ENCODE measurements around the gene RGS19.
A peak's percentile ranks its signal among the peaks of the same experiment; 100 is the strongest.

Gene RGS19

DNA sequence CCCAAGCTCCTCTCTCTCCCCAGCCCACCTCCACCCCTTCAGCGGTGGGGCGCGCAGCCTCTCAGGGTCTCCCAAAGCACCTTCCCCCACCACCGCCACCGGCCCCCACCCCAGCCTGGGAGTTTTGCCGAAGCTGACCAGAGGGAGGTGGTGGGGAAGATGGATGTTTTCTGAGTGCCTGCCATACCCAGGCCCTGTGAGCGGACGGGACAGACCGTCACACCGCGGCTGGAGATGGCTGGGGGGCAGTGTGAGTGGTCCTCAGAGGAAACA is 37.6 kb downstream of the RGS19 start:
- Histone ChIP-seq H3K27me3 (ENCODE audit: insufficient read depth, low read depth) (peaks cover 85% of the 10 kb centered on the region), H3K4me2 (peak overlapping the region; percentile 68; the same call in 1 of the 2 replicates), H3K4me1 (ENCODE audit: low read depth, poor library complexity, severe bottlenecking) (peaks cover 20% of the 10 kb centered on the region), H3K4me3 (IDR thresholded peaks at IDR 0.05; ENCODE audit: insufficient read depth, low read depth, low read length) (no peak overlapping the region), H3K27ac (no peak overlapping the region), H4K20me1 (ENCODE audit: insufficient read depth) (no peaks in the 10 kb centered on the region), H2AFZ (ENCODE audit: low read depth) (no peak overlapping the region), H3K9ac (no peak overlapping the region), H3K79me2 (ENCODE audit: insufficient read depth, low read depth) (no peaks in the 10 kb centered on the region), H3K36me3 (ENCODE audit: insufficient read depth) (no peaks in the 10 kb centered on the region)
- TF ChIP-seq, protein P1, sequence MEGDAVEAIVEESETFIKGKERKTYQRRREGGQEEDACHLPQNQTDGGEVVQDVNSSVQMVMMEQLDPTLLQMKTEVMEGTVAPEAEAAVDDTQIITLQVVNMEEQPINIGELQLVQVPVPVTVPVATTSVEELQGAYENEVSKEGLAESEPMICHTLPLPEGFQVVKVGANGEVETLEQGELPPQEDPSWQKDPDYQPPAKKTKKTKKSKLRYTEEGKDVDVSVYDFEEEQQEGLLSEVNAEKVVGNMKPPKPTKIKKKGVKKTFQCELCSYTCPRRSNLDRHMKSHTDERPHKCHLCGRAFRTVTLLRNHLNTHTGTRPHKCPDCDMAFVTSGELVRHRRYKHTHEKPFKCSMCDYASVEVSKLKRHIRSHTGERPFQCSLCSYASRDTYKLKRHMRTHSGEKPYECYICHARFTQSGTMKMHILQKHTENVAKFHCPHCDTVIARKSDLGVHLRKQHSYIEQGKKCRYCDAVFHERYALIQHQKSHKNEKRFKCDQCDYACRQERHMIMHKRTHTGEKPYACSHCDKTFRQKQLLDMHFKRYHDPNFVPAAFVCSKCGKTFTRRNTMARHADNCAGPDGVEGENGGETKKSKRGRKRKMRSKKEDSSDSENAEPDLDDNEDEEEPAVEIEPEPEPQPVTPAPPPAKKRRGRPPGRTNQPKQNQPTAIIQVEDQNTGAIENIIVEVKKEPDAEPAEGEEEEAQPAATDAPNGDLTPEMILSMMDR (conservative IDR thresholded peaks at IDR 0.05; ENCODE audit: low read depth, low read length): no peak

DNA sequence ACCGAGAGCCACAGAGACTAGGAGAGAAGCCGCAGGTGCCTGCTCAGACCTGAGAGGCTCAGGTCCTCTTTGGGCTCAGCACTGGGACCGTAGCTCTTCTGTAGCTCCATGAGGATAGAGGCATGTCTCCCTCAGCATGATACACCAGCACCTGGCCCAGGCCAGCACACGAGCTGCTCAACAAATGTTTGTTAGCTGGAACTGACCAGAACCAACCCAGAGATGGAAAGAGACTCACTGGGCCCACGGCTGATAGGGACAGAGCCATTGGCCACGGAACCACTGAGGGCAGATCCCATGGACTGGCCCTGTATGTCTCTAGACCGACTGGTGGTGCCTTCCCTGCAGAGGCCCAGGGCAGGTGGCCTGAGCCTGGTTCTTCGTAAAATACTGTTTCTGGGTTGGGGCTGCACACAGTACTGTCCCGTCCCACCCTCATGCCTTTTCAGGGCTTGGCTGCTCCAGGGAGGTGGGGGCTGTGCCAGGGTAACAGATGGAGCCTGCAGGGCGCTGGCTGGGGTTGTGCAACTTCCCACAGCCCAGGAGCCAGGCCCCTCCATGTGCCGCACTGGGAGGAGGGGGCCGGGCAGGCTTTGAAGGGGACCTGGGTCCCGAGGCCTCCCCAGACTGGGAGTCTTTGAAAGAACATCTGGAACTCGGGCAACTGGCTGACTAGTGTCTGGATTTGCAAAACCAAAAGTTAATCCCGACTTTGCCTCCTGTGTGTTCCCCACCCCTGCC is 38.1 kb downstream of the RGS19 start:
- H3K27me3 ChIP-seq (ENCODE audit: insufficient read depth, low read depth): peaks cover 83% of the 10 kb centered on the region
- no peaks in the 10 kb centered on the region for H4K20me1 ChIP-seq (ENCODE audit: insufficient read depth)
- H3K27ac ChIP-seq: no peak overlapping the region
- no peak overlapping the region for H3K4me2 ChIP-seq
- no peaks in the 10 kb centered on the region for H3K79me2 ChIP-seq (ENCODE audit: insufficient read depth, low read depth)
- H3K36me3 ChIP-seq (ENCODE audit: insufficient read depth): no peaks in the 10 kb centered on the region
- H2AFZ ChIP-seq (ENCODE audit: low read depth): no peak overlapping the region
- TF ChIP-seq, protein P1 (conservative IDR thresholded peaks at IDR 0.05; ENCODE audit: low read depth, low read length): no peak
- peaks cover 24% of the 10 kb centered on the region for H3K4me1 ChIP-seq (ENCODE audit: low read depth, poor library complexity, severe bottlenecking)
- no peak overlapping the region for H3K9ac ChIP-seq
- no peak overlapping the region for H3K4me3 ChIP-seq (IDR thresholded peaks at IDR 0.05; ENCODE audit: insufficient read depth, low read depth, low read length)

DNA sequence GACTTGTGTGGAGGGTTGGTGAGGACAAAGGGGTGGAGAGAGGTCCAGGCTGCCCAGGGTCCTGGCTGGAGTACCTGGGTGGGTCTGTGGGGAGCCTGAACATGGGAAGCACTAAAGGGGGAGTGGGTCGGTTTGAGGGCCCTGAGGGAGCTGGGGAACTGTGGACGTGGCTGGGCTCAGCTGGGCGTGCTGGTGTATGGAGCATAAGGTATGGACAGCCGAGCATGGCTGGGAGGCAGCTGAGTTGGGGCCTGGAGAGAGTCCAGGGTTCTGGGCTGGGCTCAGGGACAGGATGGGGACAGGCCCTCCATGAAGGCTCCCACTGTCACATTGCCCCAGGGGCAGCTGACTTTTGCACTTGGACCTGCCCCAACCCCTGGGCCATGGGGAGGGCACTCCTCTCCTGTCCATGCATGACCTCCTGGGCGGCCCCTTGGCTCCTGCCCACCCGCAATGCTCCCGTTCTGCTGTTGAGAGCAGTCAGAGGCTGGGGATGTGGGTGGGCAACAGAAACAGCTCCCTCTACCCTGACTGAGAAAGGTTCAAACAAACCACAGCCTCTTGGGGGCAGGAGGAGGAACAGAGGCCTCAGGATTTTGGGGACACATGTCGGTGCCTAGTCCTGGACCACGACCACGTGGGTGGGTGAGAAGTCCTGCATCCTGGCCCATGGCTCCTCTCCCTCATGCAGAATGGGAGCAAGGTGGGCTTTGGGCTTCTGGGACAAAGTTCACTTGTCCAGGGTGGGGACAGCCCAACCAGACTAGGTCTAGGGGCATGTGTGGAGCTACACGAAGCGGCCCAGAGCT is 38.9 kb downstream of the RGS19 start:
- H3K27ac ChIP-seq: no peak overlapping the region
- H3K4me3 ChIP-seq (IDR thresholded peaks at IDR 0.05; ENCODE audit: insufficient read depth, low read depth, low read length): no peak overlapping the region
- no peaks in the 10 kb centered on the region for H3K36me3 ChIP-seq (ENCODE audit: insufficient read depth)
- H3K9ac ChIP-seq: no peak overlapping the region
- no peaks in the 10 kb centered on the region for H4K20me1 ChIP-seq (ENCODE audit: insufficient read depth)
- H3K79me2 ChIP-seq (ENCODE audit: insufficient read depth, low read depth): no peaks in the 10 kb centered on the region
- TF ChIP-seq, protein P1 (conservative IDR thresholded peaks at IDR 0.05; ENCODE audit: low read depth, low read length): no peak
- no peak overlapping the region for H2AFZ ChIP-seq (ENCODE audit: low read depth)
- H3K4me1 ChIP-seq (ENCODE audit: low read depth, poor library complexity, severe bottlenecking): peaks cover 24% of the 10 kb centered on the region
- H3K27me3 ChIP-seq (ENCODE audit: insufficient read depth, low read depth): peaks cover 76% of the 10 kb centered on the region
- H3K4me2 ChIP-seq: no peak overlapping the region

DNA sequence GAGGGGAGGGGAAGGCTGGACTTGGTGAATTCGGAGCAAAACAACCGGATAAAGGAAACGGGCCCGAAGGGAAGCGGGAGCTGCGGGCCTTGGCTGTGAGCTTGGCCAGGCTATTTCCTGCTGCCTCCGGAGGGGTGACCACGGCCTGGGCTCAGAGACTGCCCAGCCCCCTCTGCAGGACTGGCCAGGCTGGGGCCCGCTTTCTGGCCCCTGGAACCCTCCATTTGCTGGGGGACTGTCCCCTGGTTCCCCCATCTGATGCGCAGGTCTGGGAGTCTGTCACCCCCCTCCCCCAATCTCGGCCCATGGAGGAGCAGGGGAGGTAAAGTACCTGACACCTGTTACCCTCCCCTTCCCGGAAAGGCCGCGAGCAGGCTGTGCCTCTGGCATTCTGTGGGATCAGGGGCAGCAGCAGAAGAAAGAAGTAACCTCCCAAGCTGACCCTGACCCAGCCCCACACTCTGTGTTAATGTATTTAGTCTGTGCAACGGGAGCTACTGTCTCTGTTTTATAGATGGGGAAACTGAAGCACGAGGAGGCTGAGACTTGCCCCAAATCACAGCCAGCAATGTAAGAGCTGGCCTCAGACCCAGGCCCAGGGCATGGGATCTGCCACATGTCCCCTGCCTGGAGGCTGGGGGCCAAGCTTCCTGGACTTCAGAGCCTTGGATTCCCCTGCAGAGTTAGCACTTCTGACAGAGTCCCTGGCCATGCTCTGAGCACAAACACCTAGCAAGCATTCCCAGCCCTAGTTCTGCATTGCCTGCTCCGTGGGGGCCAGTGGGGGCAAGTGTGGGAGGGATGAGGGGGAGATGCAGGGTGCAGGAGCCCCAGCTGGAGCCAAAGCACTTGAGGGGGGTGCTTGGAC is 39.8 kb downstream of the RGS19 start:
- Histone ChIP-seq H3K9ac (no peak overlapping the region), H3K36me3 (ENCODE audit: insufficient read depth) (no peaks in the 10 kb centered on the region), H2AFZ (ENCODE audit: low read depth) (peak overlapping the region; percentile 98), H3K79me2 (ENCODE audit: insufficient read depth, low read depth) (no peaks in the 10 kb centered on the region), H3K27me3 (ENCODE audit: insufficient read depth, low read depth) (peaks cover 67% of the 10 kb centered on the region), H3K4me2 (peak overlapping the region; percentile 92), H3K27ac (no peak overlapping the region), H3K4me3 (IDR thresholded peaks at IDR 0.05; ENCODE audit: insufficient read depth, low read depth, low read length) (no peak overlapping the region), H4K20me1 (ENCODE audit: insufficient read depth) (no peaks in the 10 kb centered on the region), H3K4me1 (ENCODE audit: low read depth, poor library complexity, severe bottlenecking) (peaks cover 24% of the 10 kb centered on the region)
- TF ChIP-seq, protein P1 (conservative IDR thresholded peaks at IDR 0.05; ENCODE audit: low read depth, low read length): no peak

Data from KMS-11 (cell line).